Choroid plexus epithelial cell (primary cell): Measurements from ENCODE around the gene TTC6.

Experiments
- DNase-seq: peaks from one replicate; pipeline ENCODE4 v3.0.0-alpha.2; 2010; ENCODE audit warnings: low read depth
- H3K4me3 ChIP-seq: 2 replicates; pipeline ENCODE4 v1.5.1; 2011; ENCODE audit warnings: low read depth, mild to moderate bottlenecking, control low read depth, low read length, moderate library complexity
- TF ChIP-seq, protein P1 (sequence below): conservative IDR thresholded peaks from 2 replicates; pipeline ENCODE4 v1.5.1; 2011; ENCODE audit warnings: low read depth, mild to moderate bottlenecking, control low read depth, inconsistent platforms, low read length, moderate library complexity

Gene TTC6

GRCh38 chr14:37641117-37641516 lies 45.7 kb downstream of the TTC6 start:
- no peak for DNase-seq
- no peak overlapping the region for H3K4me3 ChIP-seq
- TF ChIP-seq, protein P1, sequence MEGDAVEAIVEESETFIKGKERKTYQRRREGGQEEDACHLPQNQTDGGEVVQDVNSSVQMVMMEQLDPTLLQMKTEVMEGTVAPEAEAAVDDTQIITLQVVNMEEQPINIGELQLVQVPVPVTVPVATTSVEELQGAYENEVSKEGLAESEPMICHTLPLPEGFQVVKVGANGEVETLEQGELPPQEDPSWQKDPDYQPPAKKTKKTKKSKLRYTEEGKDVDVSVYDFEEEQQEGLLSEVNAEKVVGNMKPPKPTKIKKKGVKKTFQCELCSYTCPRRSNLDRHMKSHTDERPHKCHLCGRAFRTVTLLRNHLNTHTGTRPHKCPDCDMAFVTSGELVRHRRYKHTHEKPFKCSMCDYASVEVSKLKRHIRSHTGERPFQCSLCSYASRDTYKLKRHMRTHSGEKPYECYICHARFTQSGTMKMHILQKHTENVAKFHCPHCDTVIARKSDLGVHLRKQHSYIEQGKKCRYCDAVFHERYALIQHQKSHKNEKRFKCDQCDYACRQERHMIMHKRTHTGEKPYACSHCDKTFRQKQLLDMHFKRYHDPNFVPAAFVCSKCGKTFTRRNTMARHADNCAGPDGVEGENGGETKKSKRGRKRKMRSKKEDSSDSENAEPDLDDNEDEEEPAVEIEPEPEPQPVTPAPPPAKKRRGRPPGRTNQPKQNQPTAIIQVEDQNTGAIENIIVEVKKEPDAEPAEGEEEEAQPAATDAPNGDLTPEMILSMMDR, result no peak

GRCh38 chr14:37642125-37642524 lies 46.7 kb downstream of the TTC6 start:
- TF ChIP-seq, protein P1, result no peak
- no peak for DNase-seq
- no peak overlapping the region for H3K4me3 ChIP-seq

DNA sequence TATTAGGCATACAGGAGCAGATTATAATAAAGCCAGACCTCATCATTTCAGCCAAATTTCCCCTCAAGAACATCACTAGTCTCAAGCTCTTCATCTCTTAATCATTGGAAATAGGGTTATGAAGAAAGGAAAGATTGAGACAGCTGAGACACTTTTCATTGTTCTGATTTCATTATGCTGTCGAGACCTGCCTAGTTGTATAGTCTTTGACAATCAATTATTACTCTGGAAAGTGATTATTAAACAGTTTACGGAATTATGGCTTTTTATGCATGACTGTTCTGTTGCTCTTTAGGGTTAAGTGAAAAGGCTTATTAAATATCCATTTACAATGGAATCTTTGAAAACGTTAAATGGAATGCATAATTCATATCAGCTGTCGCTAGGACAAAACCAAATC lies 48.3 kb downstream of the TTC6 start:
- no peak overlapping the region for H3K4me3 ChIP-seq
- no peak for DNase-seq
- TF ChIP-seq, protein P1, result no peak
